Activated CD4-positive, alpha-beta memory T cell treated with anti-CD3 and anti-CD28 coated beads for 36 hours (primary cell): ENCODE results near the gene TSNAX. TPM values are rescaled to one million over a fixed set of nuclear protein-coding genes. Genes with fewer than 3 reads are reported as not detected.
A peak's percentile ranks its signal among the peaks of the same experiment; 100 is the strongest.

ENCODE experiments used
- CTCF ChIA-PET: fragments of 350-600 bp; sonication (Branson Sonifier 250); formaldehyde crosslinking; loops from one replicate; lab custom pipeline; 2021; ENCODE audit warnings: antibody characterized with exemption, inconsistent platforms; lab: Charles Lee
- POLR2A ChIA-PET: fragments of 350-600 bp; sonication (Branson Sonifier 250); formaldehyde crosslinking; loops from one replicate; lab custom pipeline; 2021; ENCODE audit warnings: antibody characterized with exemption; lab: Charles Lee
- DNase-seq: peaks from one replicate; pipeline ENCODE4 v3.0.0-alpha.2; 2020
- H3K27ac Mint-ChIP-seq: one replicate; pipeline ENCODE4 v1.8.0; 2021; ENCODE audit warnings: mixed read lengths
- H3K27me3 Mint-ChIP-seq: one replicate; pipeline ENCODE4 v1.8.0; 2021; ENCODE audit warnings: mixed read lengths
- H3K36me3 Mint-ChIP-seq: one replicate; pipeline ENCODE4 v1.8.0; 2021; ENCODE audit warnings: mixed read lengths
- H3K4me1 Mint-ChIP-seq: one replicate; pipeline ENCODE4 v1.8.0; 2021; ENCODE audit warnings: low read depth, mixed read lengths
- H3K4me3 Mint-ChIP-seq: one replicate; pipeline ENCODE4 v1.8.0; 2021; ENCODE audit warnings: mild to moderate bottlenecking, mixed read lengths
- H3K9me3 Mint-ChIP-seq: one replicate; pipeline ENCODE4 v1.8.0; 2021; ENCODE audit warnings: mixed read lengths
- intact Hi-C: fragments of 100-400 bp; cut with micrococcal nuclease; formaldehyde crosslinking; loops from one replicate; pipeline ENCODE4 v1.15.1; 2023
- total RNA-seq, 2 experiments: library from RNA; stranded (reverse); gene quantifications; one replicate each; pipeline ENCODE4 v1.2.3, GENCODE V29; 2021

Gene TSNAX
- 10 to 100 TPM; 36.4 to 36.5 TPM for total RNA-seq

- ChIA-PET POLR2A (interaction anchor here (0.5 to 1.2 kb wide), 4 partner anchors 59 to 288 kb away, joined by 3 to 6 read pairs (median 4); partner anchors contain the start of genes EGLN1, EXOC8 and SPRTN), CTCF (no interaction called here)
- H3K27ac Mint-ChIP-seq, result peak within 1 kb of the TSS; percentile 99
- H3K4me1 Mint-ChIP-seq, result peaks cover 46% of the 10 kb centered on the region
- intact Hi-C loops, result loop anchor here (1.0 to 10.0 kb wide), 7 partner anchors 64 to 550 kb away; partner anchors contain the start of genes EGLN1, EXOC8, FAM89A and TTC13
- peak; percentile 92 for DNase-seq
- H3K4me3 Mint-ChIP-seq, result peak within 1 kb of the TSS; percentile 97
- peaks cover 15% of the 10 kb centered on the region for H3K36me3 Mint-ChIP-seq
- H3K9me3 Mint-ChIP-seq, result no peaks in the 10 kb centered on the region
- no peaks in the 10 kb centered on the region for H3K27me3 Mint-ChIP-seq
Observed at GRCh38 chr1:231528172-231529029, at the start of gene TSNAX. Gene TSNAX, plus strand, starts transcription at chr1:231528669. Its CDS starts 142 bp downstream, at chr1:231528811.

- peaks cover 5% of the 10 kb centered on the region for H3K27me3 Mint-ChIP-seq
- intact Hi-C loops, result no loop called here
- ChIA-PET POLR2A (no interaction called here), CTCF (no interaction called here)
- H3K4me1 Mint-ChIP-seq, result no peaks in the 10 kb centered on the region
- H3K9me3 Mint-ChIP-seq, result no peaks in the 10 kb centered on the region
- no peaks in the 10 kb centered on the region for H3K36me3 Mint-ChIP-seq
- no peak overlapping the region for H3K27ac Mint-ChIP-seq
- H3K4me3 Mint-ChIP-seq, result no peak overlapping the region
- DNase-seq, result no peak
Observed at GRCh38 chr1:231478811-231479210, 49.7 kb upstream of the TSNAX start.

GRCh38 chr1:231480008-231480407 is 48.5 kb upstream of the TSNAX start:
- Mint-ChIP-seq H3K4me1 (no peaks in the 10 kb centered on the region), H3K27ac (no peak overlapping the region), H3K36me3 (no peaks in the 10 kb centered on the region), H3K27me3 (peaks cover 5% of the 10 kb centered on the region), H3K4me3 (no peak overlapping the region), H3K9me3 (no peaks in the 10 kb centered on the region)
- CTCF ChIA-PET, result no interaction called here
- intact Hi-C loops, result no loop called here
- POLR2A ChIA-PET, result no interaction called here
- no peak for DNase-seq

GRCh38 chr1:231481289-231481688 is 47.2 kb upstream of the TSNAX start:
- no peak overlapping the region for H3K4me3 Mint-ChIP-seq
- no peaks in the 10 kb centered on the region for H3K36me3 Mint-ChIP-seq
- ChIA-PET CTCF (no interaction called here), POLR2A (no interaction called here)
- no peak for DNase-seq
- intact Hi-C loops, result no loop called here
- H3K9me3 Mint-ChIP-seq, result no peaks in the 10 kb centered on the region
- no peak overlapping the region for H3K27ac Mint-ChIP-seq
- peaks cover 3% of the 10 kb centered on the region for H3K27me3 Mint-ChIP-seq
- no peaks in the 10 kb centered on the region for H3K4me1 Mint-ChIP-seq

- H3K4me3 Mint-ChIP-seq, result no peak overlapping the region
- no peaks in the 10 kb centered on the region for H3K9me3 Mint-ChIP-seq
- H3K27me3 Mint-ChIP-seq, result peaks cover 6% of the 10 kb centered on the region
- POLR2A ChIA-PET, result no interaction called here
- intact Hi-C loops, result no loop called here
- no peak overlapping the region for H3K27ac Mint-ChIP-seq
- CTCF ChIA-PET, result no interaction called here
- no peaks in the 10 kb centered on the region for H3K4me1 Mint-ChIP-seq
- H3K36me3 Mint-ChIP-seq, result no peaks in the 10 kb centered on the region
- DNase-seq, result no peak
Observed at GRCh38 chr1:231485029-231485784, 43.3 kb upstream of the TSNAX start.

DNA sequence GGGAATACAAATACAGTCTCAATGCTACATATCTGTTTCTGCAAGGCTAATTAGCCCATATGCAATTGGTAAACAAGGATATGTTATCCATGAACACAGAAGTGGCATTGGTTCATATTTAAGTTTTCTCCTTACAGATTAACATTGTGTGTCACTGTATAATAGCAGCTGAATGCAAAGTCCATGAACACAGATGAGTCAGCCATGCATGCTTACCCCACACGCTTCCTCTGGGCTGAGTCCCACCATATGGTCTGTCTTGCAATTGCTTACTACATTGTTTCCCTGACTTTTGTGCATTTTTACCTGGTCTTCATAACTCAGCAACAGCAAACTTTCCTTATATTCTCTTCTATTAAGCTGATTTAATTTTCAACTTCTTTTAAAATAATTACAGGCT is 41.5 kb upstream of the TSNAX start:
- no peaks in the 10 kb centered on the region for H3K9me3 Mint-ChIP-seq
- POLR2A ChIA-PET, result no interaction called here
- H3K36me3 Mint-ChIP-seq, result no peaks in the 10 kb centered on the region
- no peaks in the 10 kb centered on the region for H3K4me1 Mint-ChIP-seq
- intact Hi-C loops, result no loop called here
- H3K27me3 Mint-ChIP-seq, result peaks cover 3% of the 10 kb centered on the region
- no peak overlapping the region for H3K27ac Mint-ChIP-seq
- DNase-seq, result no peak
- no peak overlapping the region for H3K4me3 Mint-ChIP-seq
- CTCF ChIA-PET, result no interaction called here

DNA sequence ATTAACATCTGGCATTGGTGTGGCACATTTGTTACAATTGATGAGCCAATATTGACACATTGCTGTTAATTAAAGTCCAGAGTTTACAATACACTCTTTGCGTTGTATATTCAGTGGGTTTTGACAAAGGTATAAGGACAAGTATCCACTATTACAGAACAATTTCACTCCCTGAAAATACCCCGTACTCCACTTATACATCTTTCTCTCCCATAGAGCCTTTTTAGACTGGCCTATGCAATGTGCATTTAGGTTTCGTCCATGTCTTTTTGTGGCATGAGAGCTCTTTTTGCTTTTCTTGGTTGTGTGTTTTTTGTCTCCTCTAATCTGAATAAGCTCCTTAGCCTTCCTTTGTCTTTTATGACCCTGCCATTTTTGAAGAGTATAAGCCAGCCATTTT is 40.6 kb upstream of the TSNAX start:
- H3K4me3 Mint-ChIP-seq, result no peak overlapping the region
- no peaks in the 10 kb centered on the region for H3K9me3 Mint-ChIP-seq
- H3K27me3 Mint-ChIP-seq, result peaks cover 3% of the 10 kb centered on the region
- ChIA-PET POLR2A (no interaction called here), CTCF (no interaction called here)
- no peak for DNase-seq
- no peak overlapping the region for H3K27ac Mint-ChIP-seq
- intact Hi-C loops, result no loop called here
- H3K36me3 Mint-ChIP-seq, result no peaks in the 10 kb centered on the region
- no peaks in the 10 kb centered on the region for H3K4me1 Mint-ChIP-seq

DNA sequence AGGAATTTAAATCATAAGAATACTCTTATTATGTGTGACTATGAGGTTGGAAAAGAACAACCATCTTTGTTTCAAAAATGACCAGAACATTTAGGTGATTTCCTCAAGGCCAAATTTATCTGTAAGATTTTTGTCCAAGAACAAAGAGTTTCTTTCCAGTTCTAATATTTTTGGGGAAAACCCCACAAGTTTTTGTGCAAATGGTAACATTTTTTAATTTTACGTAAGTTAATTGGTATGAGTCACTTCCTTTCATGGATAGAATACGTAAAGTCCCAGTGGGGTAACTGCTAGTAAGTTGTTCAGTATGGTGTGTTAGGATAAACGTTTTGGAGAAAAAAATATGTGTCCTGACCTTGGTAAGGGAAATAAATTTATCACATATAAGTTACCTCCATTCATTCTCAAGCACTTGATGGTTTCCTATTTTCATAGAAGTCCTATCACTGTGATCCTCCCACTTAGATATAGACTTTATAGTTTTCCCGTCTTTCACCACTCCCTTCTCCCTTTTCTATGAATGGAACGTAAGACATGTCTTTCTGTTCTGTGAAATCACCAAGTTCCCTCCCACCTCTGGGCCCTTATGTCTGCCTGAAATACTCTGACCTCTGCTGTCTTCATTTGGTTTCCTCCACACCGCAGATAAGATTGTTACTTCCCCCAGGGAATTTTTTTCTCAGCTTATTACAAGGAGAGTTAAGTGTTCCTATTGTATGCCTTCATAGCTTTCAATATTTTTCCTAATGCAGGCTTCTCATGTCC is 34.9 kb upstream of the TSNAX start:
- Mint-ChIP-seq H3K4me3 (no peak overlapping the region), H3K27ac (no peak overlapping the region), H3K36me3 (peaks cover 2% of the 10 kb centered on the region), H3K27me3 (no peaks in the 10 kb centered on the region), H3K4me1 (peaks cover 5% of the 10 kb centered on the region), H3K9me3 (peaks cover 12% of the 10 kb centered on the region)
- POLR2A ChIA-PET, result no interaction called here
- intact Hi-C loops, result no loop called here
- CTCF ChIA-PET, result no interaction called here
- no peak for DNase-seq

GRCh38 chr1:231494439-231495110 is 33.9 kb upstream of the TSNAX start:
- H3K4me1 Mint-ChIP-seq, result peaks cover 5% of the 10 kb centered on the region
- peaks cover 21% of the 10 kb centered on the region for H3K9me3 Mint-ChIP-seq
- H3K27me3 Mint-ChIP-seq, result no peaks in the 10 kb centered on the region
- H3K27ac Mint-ChIP-seq, result no peak overlapping the region
- POLR2A ChIA-PET, result no interaction called here
- intact Hi-C loops, result no loop called here
- peaks cover 2% of the 10 kb centered on the region for H3K36me3 Mint-ChIP-seq
- H3K4me3 Mint-ChIP-seq, result no peak overlapping the region
- no peak for DNase-seq
- CTCF ChIA-PET, result no interaction called here

DNA sequence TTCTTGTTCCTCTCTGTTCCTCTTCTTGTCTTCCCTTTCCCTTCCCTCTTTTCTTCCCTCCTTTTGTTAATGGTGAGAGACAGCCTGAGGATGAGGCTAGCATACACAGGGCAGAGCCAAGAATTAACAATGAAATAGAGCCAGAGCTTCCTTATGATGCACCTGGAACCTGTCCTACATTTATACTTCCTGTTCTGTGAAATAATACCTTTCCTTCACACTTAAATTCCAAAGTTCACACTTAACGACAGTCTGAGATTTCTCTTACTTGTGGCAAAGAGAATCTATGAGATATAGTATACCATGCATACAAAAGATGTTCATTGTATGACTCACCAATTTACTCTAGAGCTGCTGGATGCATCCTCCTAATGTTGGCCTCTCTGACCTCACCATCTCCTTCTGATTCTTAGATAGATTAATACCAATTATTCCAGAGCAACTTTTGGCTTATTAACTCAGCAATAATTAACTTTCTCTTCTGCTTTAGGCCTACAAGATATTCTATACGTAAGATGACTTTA is 30.8 kb upstream of the TSNAX start:
- Mint-ChIP-seq H3K27ac (no peak overlapping the region), H3K36me3 (peaks cover 8% of the 10 kb centered on the region), H3K4me1 (peaks cover 5% of the 10 kb centered on the region), H3K9me3 (peaks cover 38% of the 10 kb centered on the region), H3K4me3 (no peak overlapping the region), H3K27me3 (no peaks in the 10 kb centered on the region)
- CTCF ChIA-PET, result no interaction called here
- intact Hi-C loops, result no loop called here
- POLR2A ChIA-PET, result no interaction called here
- no peak for DNase-seq

GRCh38 chr1:231499148-231499763 is 29.2 kb upstream of the TSNAX start:
- H3K4me3 Mint-ChIP-seq, result no peak overlapping the region
- CTCF ChIA-PET, result no interaction called here
- peaks cover 8% of the 10 kb centered on the region for H3K36me3 Mint-ChIP-seq
- peaks cover 38% of the 10 kb centered on the region for H3K9me3 Mint-ChIP-seq
- H3K27me3 Mint-ChIP-seq, result no peaks in the 10 kb centered on the region
- POLR2A ChIA-PET, result no interaction called here
- no peak for DNase-seq
- no peak overlapping the region for H3K27ac Mint-ChIP-seq
- no peaks in the 10 kb centered on the region for H3K4me1 Mint-ChIP-seq
- intact Hi-C loops, result no loop called here
